22Rv1 (cell line): ENCODE results near the gene USP53.
"Not testable (repeated sequence)": the region's sequence is repeated elsewhere in the genome, so short reads cannot be mapped to it uniquely, and the experiment has no call there.

Experiments
- CTCF ChIP-seq: fragments of 450-650 bp; IDR thresholded peaks from 2 replicates; pipeline ENCODE4 v1.5.1; 2017; ENCODE audit warnings: mild to moderate bottlenecking
- ZFX ChIP-seq: fragments of 450-650 bp; IDR thresholded peaks from 2 replicates; pipeline ENCODE4 v1.6.1; 2017; ENCODE audit warnings: antibody characterized with exemption, borderline replicate concordance

- not testable (repeated sequence) for TF ChIP-seq CTCF, ZFX
These were observed 42.7 kb downstream of the USP53 start for GRCh38 chr4:119255223-119255622.
